H1 (cell line): Measurements from ENCODE around the gene KREMEN1. TPM values are rescaled to one million over a fixed set of nuclear protein-coding genes. Genes with fewer than 3 reads are reported as not detected.

Experiments
- CTCF ChIA-PET: fragments of 300-600 bp; sonication (Branson Sonifier 250); formaldehyde crosslinking; loops from one replicate; lab custom pipeline; 2021; ENCODE audit not compliant: partially characterized antibody; lab: Charles Lee
- POLR2A ChIA-PET: fragments of 300-600 bp; sonication (Branson Sonifier 250); formaldehyde crosslinking; loops from one replicate; lab custom pipeline; 2021; ENCODE audit warnings: inconsistent platforms; ENCODE audit not compliant: partially characterized antibody; lab: Charles Lee
- DNase-seq, 2 experiments: peaks; one replicate each; pipeline versions ENCODE4 v3.0.0 to v3.0.0-alpha.2; 2010 to 2022; ENCODE audit warnings: low spot score in 2 of 2, low read depth in 1 of 2, mixed read lengths in 1 of 2
- FAIRE-seq: peaks from 2 replicates; lab custom pipeline; 2011; peaks lifted over from hg19 to GRCh38; lab: Jason Lieb, UNC
- H2AFZ ChIP-seq: 2 replicates; pipeline ENCODE4 v1.8.1; 2012; ENCODE audit warnings: low read length, inconsistent platforms
- H2AK5ac ChIP-seq: 2 replicates; pipeline ENCODE4 v1.6.1; 2013; ENCODE audit warnings: low read depth, low read length
- H2BK120ac ChIP-seq: replicated peaks from 2 replicates; pipeline ENCODE3; 2013; ENCODE audit warnings: low read depth, low read length, inconsistent platforms
- H2BK12ac ChIP-seq: 2 replicates; pipeline ENCODE4 v1.6.1; 2013; ENCODE audit warnings: low read depth, low read length
- H2BK15ac ChIP-seq: 2 replicates; pipeline ENCODE4 v1.6.1; 2013; ENCODE audit warnings: low read length
- H2BK20ac ChIP-seq: 2 replicates; pipeline ENCODE4 v1.6.1; 2013; ENCODE audit warnings: low read length
- H2BK5ac ChIP-seq: 2 replicates; pipeline ENCODE4 v1.6.1; 2013; ENCODE audit warnings: low read depth, low read length
- H3K14ac ChIP-seq: 2 replicates; pipeline ENCODE4 v1.6.1; 2013; ENCODE audit warnings: inconsistent platforms; ENCODE audit not compliant: insufficient read length
- H3K18ac ChIP-seq: 2 replicates; pipeline ENCODE4 v1.6.1; 2013; ENCODE audit warnings: low read length; ENCODE audit errors: extremely low read depth
- H3K23ac ChIP-seq: 2 replicates; pipeline ENCODE4 v1.6.1; 2013; ENCODE audit warnings: inconsistent platforms; ENCODE audit not compliant: insufficient read length
- H3K23me2 ChIP-seq: 2 replicates; pipeline ENCODE4 v1.6.1; 2013; ENCODE audit warnings: low read depth, low read length
- H3K27ac ChIP-seq: 2 replicates; pipeline ENCODE4 v1.6.1; 2011; ENCODE audit warnings: low read depth, low read length, inconsistent platforms
- H3K27me3 ChIP-seq, 4 experiments: replicated peaks in 1 of 4; 1 replicate in 1 of 4; 2 replicates in 3 of 4; pipeline versions ENCODE4 v1.6.1 to v1.8.1; 2011 to 2013; ENCODE audit warnings: low read length in 3 of 4, mild to moderate bottlenecking in 3 of 4, inconsistent platforms in 2 of 4, mixed read lengths in 2 of 4, moderate library complexity in 1 of 4; ENCODE audit not compliant: control insufficient read depth in 3 of 4, insufficient read depth in 3 of 4; ENCODE audit errors: extremely low read depth in 1 of 4
- H3K36me3 ChIP-seq, 4 experiments: 2 replicates each; pipeline versions ENCODE4 v1.6.1 to v1.8.1; 2011 to 2013; ENCODE audit warnings: mild to moderate bottlenecking in 4 of 4, low read length in 3 of 4, moderate library complexity in 2 of 4, control low read depth in 1 of 4, inconsistent platforms in 1 of 4; ENCODE audit not compliant: insufficient read depth in 4 of 4, control insufficient read depth in 2 of 4
- H3K4ac ChIP-seq: replicated peaks from 2 replicates; pipeline ENCODE3; 2013; ENCODE audit warnings: low read length, low read depth, mixed read lengths, inconsistent platforms; ENCODE audit not compliant: insufficient read length
- H3K4me1 ChIP-seq, 4 experiments: replicated peaks in 1 of 4; 1 replicate in 1 of 4; 2 replicates in 3 of 4; pipeline versions ENCODE4 v1.6.1 to v1.8.1; 2011 to 2013; ENCODE audit warnings: low read length in 3 of 4, inconsistent platforms in 2 of 4, mixed read lengths in 1 of 4; ENCODE audit not compliant: insufficient read depth in 4 of 4, control insufficient read depth in 3 of 4
- H3K4me2 ChIP-seq, 2 experiments: 2 replicates each; pipeline versions ENCODE4 v1.6.1 to v1.8.1; 2011 to 2013; ENCODE audit warnings: low read depth in 2 of 2, low read length in 2 of 2, control low read depth in 1 of 2, inconsistent platforms in 1 of 2, mild to moderate bottlenecking in 1 of 2; ENCODE audit not compliant: insufficient read depth in 1 of 2
- H3K4me3 ChIP-seq, 4 experiments: fragments of 200-600, 300-600 bp in 1 of 4; sonication (generic), shearing (Covaris generic), sonication (Bioruptor Twin) in 1 of 4; 2 replicates each; pipeline versions ENCODE4 v1.5.1 to v1.8.1; 2011 to 2016; ENCODE audit warnings: low read length in 4 of 4, low read depth in 3 of 4, control low read depth in 2 of 4, inconsistent platforms in 2 of 4, mild to moderate bottlenecking in 2 of 4, mixed read lengths in 1 of 4, moderate library complexity in 1 of 4; ENCODE audit not compliant: insufficient read depth in 2 of 4; ENCODE audit errors: extremely low read depth in 1 of 4
- H3K56ac ChIP-seq: replicated peaks from 2 replicates; pipeline ENCODE3; 2013; ENCODE audit warnings: low read depth, mild to moderate bottlenecking, mixed read lengths, low read length, inconsistent platforms; ENCODE audit not compliant: insufficient read length
- H3K79me1 ChIP-seq: 2 replicates; pipeline ENCODE4 v1.6.1; 2013; ENCODE audit warnings: low read depth, low read length, control low read depth
- H3K79me2 ChIP-seq, 2 experiments: 2 replicates each; pipeline versions ENCODE4 v1.6.1 to v1.8.1; 2012 to 2013; ENCODE audit warnings: low read length in 2 of 2, mild to moderate bottlenecking in 2 of 2, inconsistent platforms in 1 of 2; ENCODE audit not compliant: insufficient read depth in 2 of 2, control insufficient read depth in 1 of 2
- H3K9ac ChIP-seq, 4 experiments: replicated peaks in 1 of 4; 1 replicate in 1 of 4; 2 replicates in 3 of 4; pipeline versions ENCODE4 v1.6.1 to v1.8.1; 2011 to 2013; ENCODE audit warnings: low read depth in 3 of 4, low read length in 3 of 4, control low read depth in 2 of 4, mild to moderate bottlenecking in 2 of 4, moderate library complexity in 2 of 4, inconsistent platforms in 1 of 4; ENCODE audit errors: extremely low read depth in 1 of 4
- H3K9me3 ChIP-seq, 2 experiments: 2 replicates each; pipeline versions ENCODE4 v1.6.1 to v1.8.1; 2012 to 2013; ENCODE audit warnings: mild to moderate bottlenecking in 2 of 2, moderate library complexity in 2 of 2, control low read depth in 1 of 2, inconsistent platforms in 1 of 2, low read depth in 1 of 2, low read length in 1 of 2, mixed read lengths in 1 of 2; ENCODE audit not compliant: insufficient read depth in 2 of 2
- H4K20me1 ChIP-seq, 2 experiments: replicated peaks in 1 of 2; 2 replicates each; pipeline versions ENCODE3 to v1.8.1; 2011 to 2013; ENCODE audit warnings: inconsistent platforms in 2 of 2, low read length in 2 of 2, mild to moderate bottlenecking in 1 of 2; ENCODE audit not compliant: insufficient read depth in 2 of 2, control insufficient read depth in 1 of 2
- H4K5ac ChIP-seq: 2 replicates; pipeline ENCODE4 v1.6.1; 2013; ENCODE audit warnings: low read length, low read depth, mixed read lengths, inconsistent platforms; ENCODE audit not compliant: insufficient read length
- H4K8ac ChIP-seq: 2 replicates; pipeline ENCODE4 v1.8.0; 2013; ENCODE audit warnings: mild to moderate bottlenecking, moderate library complexity, low read length, inconsistent platforms; ENCODE audit not compliant: insufficient read depth; ENCODE audit errors: extremely low read depth
- H4K91ac ChIP-seq: replicated peaks from 2 replicates; pipeline ENCODE3; 2013; ENCODE audit warnings: low read length, mixed read lengths, inconsistent platforms; ENCODE audit not compliant: insufficient read length
- BRCA1 ChIP-seq: IDR thresholded peaks from 2 replicates; pipeline ENCODE4 v1.6.1; 2012; ENCODE audit warnings: low read depth, low read length, improper control_type of control experiment
- KDM1A ChIP-seq: fragments of 200-600, 300-600 bp; sonication (generic); IDR thresholded peaks from 2 replicates; pipeline ENCODE4 v1.7.1; 2016; ENCODE audit warnings: mild to moderate bottlenecking, low read length, borderline replicate concordance
- RAD21 ChIP-seq, 2 experiments: IDR thresholded peaks in 1 of 2; conservative IDR thresholded peaks in 1 of 2; 2 replicates each; pipeline ENCODE4 v1.6.1; 2011; ENCODE audit warnings: low read depth in 2 of 2, low read length in 2 of 2, improper control_type of control experiment in 1 of 2, inconsistent platforms in 1 of 2, mild to moderate bottlenecking in 1 of 2, moderate library complexity in 1 of 2
- TAF7 ChIP-seq: optimal IDR thresholded peaks from 2 replicates; pipeline ENCODE3; 2011; ENCODE audit warnings: low read depth, mild to moderate bottlenecking, inconsistent platforms, low read length, moderate library complexity, borderline replicate concordance
- TBP ChIP-seq: IDR thresholded peaks from 2 replicates; pipeline ENCODE4 v1.6.1; 2011; ENCODE audit warnings: low read depth, low read length, improper control_type of control experiment
- YY1 ChIP-seq: IDR thresholded peaks from 2 replicates; pipeline ENCODE4 v1.6.1; 2011; ENCODE audit warnings: low read depth, mild to moderate bottlenecking, low read length
- ZNF274 ChIP-seq: IDR thresholded peaks from 2 replicates; pipeline ENCODE4 v1.7.0; 2012; ENCODE audit warnings: low read length, borderline replicate concordance; ENCODE audit errors: extremely low read depth
- WGBS, 2 experiments: shearing (Covaris generic) in 1 of 2; methylation state at CpG; one replicate each; pipeline versions ENCODE4 v1.1.6 to v1.1.7; 2013 to 2015; ENCODE audit warnings: low lambda C conversion rate in 2 of 2, mixed read lengths in 2 of 2, inconsistent platforms in 1 of 2, low coverage in 1 of 2, missing lambda C conversion rate in 1 of 2; ENCODE audit not compliant: insufficient replicate concordance in 2 of 2, insufficient coverage in 1 of 2, insufficient read length in 1 of 2; ENCODE audit errors: extremely low coverage in 1 of 2, missing lambda C conversion rate in 1 of 2; 5-methylcytosine and 5-hydroxymethylcytosine counted together
- polyA plus RNA-seq, 7 experiments: library from polyadenylated mRNA; depleted of rRNA in 3 of 7; stranded (reverse) in 5 of 7; unstranded in 2 of 7; fragments of >200 nt in 5 of 7; fragments of 200-250 nt in 2 of 7; gene quantifications; 1 replicate in 5 of 7; 2 replicates in 1 of 7; 4 replicates in 1 of 7; pipeline versions ENCODE4 v1.2.1 to v1.2.3, GENCODE V29; 2011 to 2013; ENCODE audit warnings: missing spikeins in 2 of 7, mixed read lengths in 2 of 7
- total RNA-seq: library from RNA; stranded (reverse); fragmentation: NEBNext Ultra II Directional; extraction: Animal tissue kit (Norgen Biotek cat#: 25700); gene quantifications from 2 replicates; pipeline ENCODE4 v1.2.1, GENCODE V29; 2021

Gene KREMEN1
- total and polyA plus RNA-seq, 2 of the 8 experiments (the other 6 are each of a cell fraction or from before 2014, with no cell fraction given): 2.1 to 3.2 TPM

- no peak overlapping the region for H4K91ac ChIP-seq
- WGBS, 2 experiments: 77% methylated on average over 5 of the region's 5 CpGs; no CpG with 5 or more reads in 1 of the 2 experiments
- H4K20me1 ChIP-seq: no peaks in the 10 kb centered on the region
- TF ChIP-seq ZNF274: no peak
- no peak for TF ChIP-seq KDM1A
- TF ChIP-seq RAD21 (IDR thresholded peaks at IDR 0.05 in 1 of 2, conservative IDR thresholded peaks at IDR 0.05 in 1 of 2; ENCODE audit: low read depth in 2 of 2, low read length in 2 of 2): 0 out of 4 replicates have a peak, but pooled peaks of 1 of the 2 experiments have one; percentile 0
- TF ChIP-seq YY1: no peak
- TF ChIP-seq TAF7: no peak
- TF ChIP-seq BRCA1: no peak
- TF ChIP-seq TBP: no peak
- TF ChIP-seq, all 59 proteins: peak for 1
- no peak overlapping the region for H2BK12ac ChIP-seq
- no peaks in the 10 kb centered on the region for H3K36me3 ChIP-seq
- FAIRE-seq (no peak), DNase-seq (no peak)
- no peak overlapping the region for H3K9ac ChIP-seq
- no peak overlapping the region for H3K18ac ChIP-seq
- H3K4ac ChIP-seq: no peak overlapping the region
- H3K79me2 ChIP-seq: no peaks in the 10 kb centered on the region
- no peak overlapping the region for H4K8ac ChIP-seq
- H3K23ac ChIP-seq: no peak overlapping the region
- no peak overlapping the region for H3K56ac ChIP-seq
- H2BK20ac ChIP-seq: no peak overlapping the region
- no peaks in the 10 kb centered on the region for H3K27me3 ChIP-seq
- no peak overlapping the region for H3K4me3 ChIP-seq
- no peaks in the 10 kb centered on the region for H3K23me2 ChIP-seq
- no peak overlapping the region for H2AFZ ChIP-seq
- H3K4me1 ChIP-seq: peaks cover 9 to 24% (median 15%) of the 10 kb centered on the region in 4 experiments
- H4K5ac ChIP-seq: no peak overlapping the region
- H3K79me1 ChIP-seq: no peaks in the 10 kb centered on the region
- no peak overlapping the region for H3K14ac ChIP-seq
- no peak overlapping the region for H2AK5ac ChIP-seq
- no peak overlapping the region for H2BK120ac ChIP-seq
- no peak overlapping the region for H2BK15ac ChIP-seq
- peak overlapping the region in 1 of 2 experiments; percentile 46; a peak in 3 of 4 replicates for H3K4me2 ChIP-seq
- no peak overlapping the region for H2BK5ac ChIP-seq
- CTCF ChIA-PET: interaction anchor here (11.1 kb wide), 1 partner anchor 12 kb away, joined by 79 read pairs; no protein-coding TSS in a partner anchor
- no peak overlapping the region for H3K27ac ChIP-seq
- POLR2A ChIA-PET: interaction anchor here (1.3 kb wide), 1 partner anchor 125 kb away, joined by 4 read pairs; the partner anchor contains the start of gene RHBDD3
- H3K9me3 ChIP-seq: no peaks in the 10 kb centered on the region
Measured at GRCh38 chr22:29142116-29142515, 69.3 kb downstream of the KREMEN1 start.
